Measurements from ENCODE around the gene TBL2.
"Not testable (repeated sequence)": the region's sequence is repeated elsewhere in the genome, so short reads cannot be mapped to it uniquely, and the experiment has no call there.

The TBL2 gene

DNA sequence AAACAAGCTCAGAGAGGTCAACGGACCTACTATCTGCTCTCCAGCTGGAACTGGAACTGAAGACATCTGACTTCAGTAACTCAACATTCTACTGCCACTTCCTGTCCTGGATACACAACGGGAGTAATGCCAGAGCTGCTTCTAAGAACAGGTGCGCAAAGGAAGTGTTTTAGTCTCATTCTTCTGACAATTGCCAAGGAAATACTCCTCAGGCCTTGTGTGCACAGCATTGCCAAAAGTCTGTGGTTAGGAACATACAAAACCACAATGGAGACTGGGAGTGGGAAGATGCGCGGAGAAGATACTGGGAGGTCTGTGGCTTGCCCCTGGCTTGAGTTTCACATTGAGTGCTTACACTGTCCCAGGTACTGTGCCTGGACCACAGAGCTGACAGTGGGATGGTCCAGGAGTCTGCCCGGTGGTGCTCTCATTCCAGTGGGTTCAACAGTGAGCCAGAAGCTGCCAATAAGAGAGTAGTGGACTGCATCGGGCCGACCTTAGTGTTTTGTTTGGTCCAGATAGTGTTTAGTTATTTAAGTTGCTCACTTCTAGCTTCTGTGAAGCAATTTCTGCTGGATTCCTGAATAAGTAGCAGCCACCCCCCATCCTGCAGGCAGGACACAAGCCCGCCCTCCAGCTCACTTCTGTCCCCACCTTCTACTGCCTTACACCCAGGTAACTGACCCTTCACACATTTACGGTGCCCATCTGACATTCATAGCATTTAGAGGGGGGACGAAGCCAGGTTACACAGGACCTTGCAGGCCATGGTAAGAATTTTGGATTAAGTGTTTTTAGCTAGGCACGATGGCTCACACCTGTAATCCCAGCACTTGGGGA lies 10.3 kb downstream of the TBL2 start:
- no peak for DNase-seq (ENCODE audit: low spot score)

- no peak for DNase-seq (ENCODE audit: low spot score)
Measured at GRCh38 chr7:73567140-73567539, 11.2 kb downstream of the TBL2 start.

- not testable (repeated sequence) for DNase-seq (ENCODE audit: low spot score)
Measured at GRCh38 chr7:73566431-73566830, 11.9 kb downstream of the TBL2 start.

- no peak for DNase-seq (ENCODE audit: low spot score)
Measured at GRCh38 chr7:73565675-73566340, 12.6 kb downstream of the TBL2 start.

GRCh38 chr7:73560109-73560835 lies 18.1 kb downstream of the TBL2 start:
- no peak for DNase-seq (ENCODE audit: low spot score)

- DNase-seq (ENCODE audit: low spot score): peak; percentile 77
Measured at GRCh38 chr7:73557397-73558257, 20.8 kb downstream of the TBL2 start, which contains the start of gene BCL7B. BCL7B (minus strand) TSS chr7:73557690; CDS start chr7:73557578, 112 bp downstream.

GRCh38 chr7:73557108-73557396 lies 21.3 kb downstream of the TBL2 start:
- peak; percentile 90 for DNase-seq (ENCODE audit: low spot score)

DNA sequence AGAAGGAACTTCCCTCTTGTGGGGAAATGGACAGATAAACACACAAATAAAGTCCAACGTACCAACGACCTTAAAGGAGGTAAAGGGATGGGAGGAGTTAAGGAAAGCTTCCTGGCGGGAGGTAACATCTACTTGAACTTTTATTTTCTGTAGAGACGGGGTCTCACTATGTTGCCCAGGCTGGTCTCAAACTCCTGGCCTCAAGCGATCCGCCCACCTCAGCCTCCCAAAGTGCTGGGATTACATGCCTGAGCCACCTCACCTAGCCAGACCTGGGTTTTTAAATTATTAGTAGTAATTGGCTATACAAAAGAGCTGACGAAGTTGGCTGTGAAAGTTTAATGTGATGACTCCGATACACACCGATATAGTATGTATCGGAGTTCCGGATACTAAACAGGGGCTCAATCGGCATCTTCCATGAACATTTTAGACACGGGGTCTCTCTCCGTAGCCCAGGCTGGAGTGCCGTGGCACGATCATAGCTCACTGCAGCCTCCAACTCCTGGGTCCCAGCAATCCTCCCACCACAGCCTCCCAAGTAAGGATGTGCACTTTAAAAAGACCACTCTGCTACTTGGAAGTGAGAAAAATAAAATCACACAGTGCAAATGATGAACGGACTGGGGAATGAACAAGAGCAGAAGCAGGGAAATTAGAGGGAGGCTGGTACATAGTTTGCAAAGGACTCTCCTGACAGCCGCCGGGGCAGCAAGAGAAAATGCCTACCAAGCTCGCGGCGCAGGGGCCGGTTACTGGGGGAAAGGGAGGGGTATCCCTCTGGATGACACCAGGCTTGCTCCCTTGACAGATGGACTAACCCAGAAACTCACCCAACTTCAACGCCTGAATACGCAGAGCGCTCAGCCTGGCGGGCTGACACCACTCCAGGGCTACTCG lies 21.9 kb downstream of the TBL2 start:
- DNase-seq (ENCODE audit: low spot score): no peak

DNA sequence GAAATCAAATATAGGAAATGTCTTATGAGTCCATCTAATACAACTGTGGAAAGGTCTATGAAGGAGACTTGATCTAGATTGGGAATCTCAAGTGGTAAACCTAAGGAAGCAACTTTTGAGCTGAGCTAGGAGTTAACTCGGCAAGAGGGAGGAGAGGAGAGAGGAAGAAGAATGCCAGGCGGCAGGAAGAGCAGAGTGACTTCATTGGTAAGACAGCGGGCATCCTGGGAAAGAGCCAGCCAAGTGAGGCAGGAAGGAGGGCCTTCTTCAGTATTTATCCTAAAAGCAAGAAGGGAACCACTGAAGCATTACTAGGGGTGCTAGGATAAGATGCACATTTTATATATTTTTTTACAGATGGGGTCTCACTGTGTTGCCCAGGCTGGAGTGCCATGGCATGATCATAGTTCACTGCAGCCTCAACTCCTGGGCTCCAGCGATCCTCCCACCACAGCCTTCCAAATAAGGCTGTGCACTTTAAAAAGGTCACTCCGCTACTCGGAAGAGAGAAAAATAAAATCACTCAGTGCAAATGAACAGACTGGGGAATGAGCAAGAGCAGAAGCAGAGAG lies 22.9 kb downstream of the TBL2 start:
- no peak for DNase-seq (ENCODE audit: low spot score)

DNA sequence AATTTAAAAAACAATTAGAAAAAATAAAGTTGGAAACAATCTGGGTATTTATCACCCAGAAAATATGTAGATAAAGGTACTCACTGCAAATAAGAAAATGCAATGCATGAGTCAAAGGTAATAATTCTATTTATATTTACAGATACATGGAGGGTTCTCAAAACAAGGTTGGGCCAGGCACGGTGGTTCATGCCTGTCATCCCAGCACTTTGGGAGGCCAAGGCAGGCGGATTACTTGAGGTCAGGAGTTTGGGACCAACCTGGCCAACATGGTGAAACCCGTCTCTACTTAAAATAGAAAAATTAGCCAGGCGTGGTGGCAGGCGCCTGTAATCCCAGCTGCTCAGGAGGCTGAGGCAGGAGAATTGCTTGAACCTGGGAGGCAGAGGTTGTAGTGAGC lies 28.3 kb downstream of the TBL2 start:
- not testable (repeated sequence) for DNase-seq (ENCODE audit: low spot score)

- no peak for DNase-seq (ENCODE audit: low spot score)
Measured at GRCh38 chr7:73549176-73549575, 29.2 kb downstream of the TBL2 start.

DNA sequence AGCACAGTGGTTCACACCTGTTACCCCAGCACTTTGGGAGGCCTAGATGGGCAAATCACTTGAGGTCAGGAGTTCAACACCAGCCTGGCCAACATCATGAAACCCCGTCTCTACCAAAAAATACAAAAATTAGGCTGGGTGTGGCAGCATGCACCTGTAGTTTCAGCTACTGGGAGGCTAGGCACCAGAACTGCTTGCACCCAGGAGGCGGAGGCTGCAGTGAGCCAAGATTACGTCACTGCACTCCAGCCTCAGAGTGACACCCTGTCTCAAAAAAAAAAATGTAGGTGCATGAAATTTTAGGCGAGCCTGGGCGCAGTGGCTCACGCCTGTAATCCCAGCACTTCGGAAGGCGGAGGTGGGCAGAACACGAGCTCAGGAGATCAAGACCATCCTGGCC lies 30.5 kb downstream of the TBL2 start:
- DNase-seq (ENCODE audit: low spot score): no peak

DNA sequence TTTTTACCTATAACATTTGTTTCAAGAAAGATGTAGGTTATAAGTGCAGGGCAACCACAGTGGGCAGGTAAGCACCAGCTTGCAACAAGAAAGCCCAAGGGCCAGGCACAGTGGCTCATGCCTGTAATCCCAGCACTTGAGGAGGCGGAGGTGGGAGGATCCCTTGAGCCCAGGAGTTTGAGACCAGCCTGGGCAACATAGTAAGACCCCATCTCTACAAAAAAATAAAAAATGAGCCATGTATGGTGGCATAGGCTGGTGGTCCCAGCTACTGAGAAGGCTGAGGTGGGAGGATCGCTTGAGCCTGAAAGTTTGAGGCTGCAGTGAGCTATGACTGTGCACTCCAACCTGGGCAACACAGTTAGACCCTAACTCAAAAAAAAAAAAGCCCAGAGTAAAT lies 33.7 kb downstream of the TBL2 start:
- no peak for DNase-seq (ENCODE audit: low spot score)

DNA sequence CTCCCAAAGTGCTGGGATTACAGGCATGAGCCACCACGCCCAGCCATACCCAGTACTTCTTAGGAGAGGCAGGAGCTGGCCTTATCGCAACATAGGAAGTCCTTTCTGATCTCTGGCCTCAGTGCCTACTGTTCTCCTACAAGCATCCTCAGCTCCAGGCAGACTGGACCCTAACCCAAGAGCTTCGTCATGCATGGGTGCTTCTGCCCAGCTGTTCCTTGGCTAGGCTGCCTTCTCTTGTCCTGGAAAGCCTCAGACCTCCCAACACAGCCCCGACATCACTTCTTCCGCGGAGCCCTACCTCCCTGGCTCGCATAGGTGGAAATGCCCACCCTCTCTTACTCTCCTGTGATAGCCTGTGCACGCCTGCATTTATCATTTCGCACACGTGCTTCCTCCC lies 36.7 kb downstream of the TBL2 start:
- DNase-seq (ENCODE audit: low spot score): no peak

DNA sequence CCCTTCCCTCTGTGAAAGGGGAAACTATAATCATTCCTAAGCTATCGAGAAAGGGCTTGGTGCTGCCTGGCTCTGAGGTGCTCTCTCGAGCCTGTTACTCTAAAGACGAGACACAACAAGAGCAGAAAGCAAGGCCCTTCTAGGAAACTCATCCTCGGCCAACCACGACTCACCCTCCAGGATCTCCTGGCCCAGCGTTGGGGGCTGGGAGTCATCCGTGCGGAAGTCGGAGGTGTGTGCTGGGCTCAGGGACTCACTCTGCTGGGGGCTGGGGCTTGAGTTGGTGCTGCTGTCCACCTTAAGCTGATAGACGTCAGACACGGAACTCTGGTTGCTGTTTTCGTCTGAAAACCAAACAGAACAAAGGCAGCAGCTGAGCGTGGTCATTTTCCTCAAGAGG lies 38.7 kb downstream of the TBL2 start:
- no peak for DNase-seq (ENCODE audit: low spot score)

DNA sequence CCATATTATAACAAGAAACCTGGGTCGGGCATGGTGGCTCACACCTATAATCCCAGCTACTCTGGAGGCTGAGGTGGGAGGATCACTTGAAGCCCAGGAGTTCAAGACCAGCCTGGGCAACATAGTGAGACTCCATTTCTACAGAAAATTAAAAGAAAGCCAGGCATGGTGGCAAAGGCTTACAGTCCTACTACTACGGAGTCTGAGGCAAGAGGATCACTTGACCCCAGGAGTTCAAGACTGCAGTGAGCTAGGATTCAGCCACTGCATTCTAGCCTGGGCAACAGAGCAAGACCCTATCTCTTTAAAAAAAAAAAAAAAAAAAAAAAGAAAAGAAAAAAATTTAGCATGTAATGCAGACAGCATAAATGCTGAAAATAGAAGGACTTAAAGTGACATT lies 39.9 kb downstream of the TBL2 start:
- not testable (repeated sequence) for DNase-seq (ENCODE audit: low spot score)

- DNase-seq (ENCODE audit: low spot score): no peak
Measured at GRCh38 chr7:73537051-73537450, 41.3 kb downstream of the TBL2 start.

- no peak for DNase-seq (ENCODE audit: low spot score)
Measured at GRCh38 chr7:73536479-73536878, 41.9 kb downstream of the TBL2 start.

DNA sequence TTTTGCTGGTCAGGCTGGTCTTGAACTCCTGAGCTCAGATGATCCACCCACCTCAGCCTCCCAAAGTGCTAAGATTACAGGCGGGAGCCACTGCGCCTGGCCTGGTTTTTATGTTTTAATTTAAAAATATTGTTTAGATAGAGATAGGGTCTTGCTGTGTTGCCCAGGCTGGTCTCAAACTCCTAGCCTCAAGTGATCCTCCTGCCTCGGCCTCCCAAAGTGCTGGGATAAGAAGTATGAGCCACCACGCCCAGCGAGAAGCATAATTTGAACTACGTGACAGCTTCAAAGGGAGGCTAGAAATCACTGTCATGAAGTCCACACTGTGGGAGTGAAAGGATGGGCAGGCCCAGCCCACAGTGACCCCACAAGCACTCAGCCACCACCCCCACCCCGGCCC lies 42.5 kb downstream of the TBL2 start:
- DNase-seq (ENCODE audit: low spot score): not testable (repeated sequence)

DNA sequence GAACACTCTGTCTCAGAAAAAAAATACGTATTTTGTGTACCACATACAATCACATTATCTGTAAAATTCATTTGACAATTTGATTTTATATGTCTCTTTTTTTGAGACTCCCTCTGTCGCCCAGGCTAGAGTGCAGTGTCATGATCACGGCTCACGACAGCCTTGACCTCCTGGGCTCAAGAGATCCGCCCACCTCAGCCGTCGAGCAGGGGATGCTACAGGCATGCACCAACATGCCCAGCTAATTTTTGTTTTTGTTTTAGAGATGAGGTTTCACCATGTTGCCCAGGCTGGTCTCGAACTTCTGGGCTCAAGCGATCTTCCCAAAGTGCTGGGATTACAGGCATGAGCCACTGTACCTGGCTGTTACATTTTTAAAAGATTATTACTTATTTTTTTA lies 44.6 kb downstream of the TBL2 start:
- no peak for DNase-seq (ENCODE audit: low spot score)

DNA sequence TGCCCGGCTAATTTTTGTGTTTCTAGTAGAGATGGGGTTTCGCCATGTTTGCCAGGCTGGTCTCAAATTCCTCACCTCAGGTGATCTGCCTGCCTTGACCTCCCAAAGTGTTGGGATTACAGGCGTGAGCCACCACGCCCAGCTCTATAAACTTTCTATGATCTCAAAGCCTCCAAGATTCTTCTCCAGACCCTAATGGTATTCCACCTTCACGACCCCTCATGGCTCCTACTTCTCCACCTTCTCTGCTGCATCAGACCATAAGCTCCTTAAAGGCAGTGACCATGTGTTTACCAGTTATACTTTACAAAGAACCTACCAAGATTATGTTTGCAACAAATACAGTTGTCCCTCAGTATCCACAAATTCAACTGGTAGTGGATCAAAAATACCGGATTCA lies 46.2 kb downstream of the TBL2 start:
- DNase-seq (ENCODE audit: low spot score): no peak
